ENCODE results near the gene ZBTB20. TPM values are rescaled to one million over a fixed set of nuclear protein-coding genes. Genes with fewer than 3 reads are reported as not detected.

The ZBTB20 gene
- polyA plus RNA-seq, 1 of the 3 experiments (the other 2 are of a cell fraction), result 0.43 TPM

- TF ChIP-seq, protein P1, sequence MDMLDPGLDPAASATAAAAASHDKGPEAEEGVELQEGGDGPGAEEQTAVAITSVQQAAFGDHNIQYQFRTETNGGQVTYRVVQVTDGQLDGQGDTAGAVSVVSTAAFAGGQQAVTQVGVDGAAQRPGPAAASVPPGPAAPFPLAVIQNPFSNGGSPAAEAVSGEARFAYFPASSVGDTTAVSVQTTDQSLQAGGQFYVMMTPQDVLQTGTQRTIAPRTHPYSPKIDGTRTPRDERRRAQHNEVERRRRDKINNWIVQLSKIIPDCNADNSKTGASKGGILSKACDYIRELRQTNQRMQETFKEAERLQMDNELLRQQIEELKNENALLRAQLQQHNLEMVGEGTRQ (IDR thresholded peaks at IDR 0.05; ENCODE audit: borderline replicate concordance, low read depth, low read length), result no peak
- TF ChIP-seq FOXJ3 (CRISPR knock-in tag; IDR thresholded peaks at IDR 0.05), result no peak
- no peak for TF ChIP-seq EP300 (IDR thresholded peaks at IDR 0.05; ENCODE audit: borderline replicate concordance in 1 of 2, low read depth in 1 of 2, low read length in 1 of 2)
- TF ChIP-seq TEAD4 (IDR thresholded peaks at IDR 0.05; ENCODE audit: borderline replicate concordance, insufficient read depth), result no peak
- no peak for TF ChIP-seq TCF12 (IDR thresholded peaks at IDR 0.05)
These were observed 757.9 kb downstream of the ZBTB20 start (continued) for GRCh38 chr3:114389156-114389555.

DNA sequence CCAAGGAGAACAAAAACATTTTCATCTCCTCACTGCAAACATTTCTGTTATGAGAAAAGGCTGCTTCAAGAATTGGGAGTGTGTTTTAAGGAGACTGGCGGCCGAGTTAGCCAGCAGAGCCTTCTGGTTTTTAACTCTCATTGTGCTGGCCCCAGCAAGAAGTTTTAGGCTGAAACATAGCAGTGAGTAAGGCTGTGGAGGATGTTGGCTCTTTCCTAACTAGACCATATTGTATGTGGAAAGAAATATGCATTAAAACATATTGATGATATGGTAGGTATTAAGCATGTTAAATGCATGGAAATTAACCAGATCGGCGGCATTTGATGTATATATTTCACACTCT is 762.6 kb downstream of the ZBTB20 start:
- Histone ChIP-seq H3F3A (replicated peaks; ENCODE audit: insufficient read depth) (peaks cover 5% of the 10 kb centered on the region), H3K79me2 (ENCODE audit: insufficient read depth) (no peaks in the 10 kb centered on the region), H3K9ac (no peak overlapping the region), H3K4me2 (no peak overlapping the region), H3K4me3 (ENCODE audit: low read depth in 2 of 2, low read length in 1 of 2) (no peak overlapping the region), H3K4me1 (ENCODE audit: control insufficient read depth in 1 of 2, insufficient read depth in 2 of 2, low read depth in 1 of 2, low read length in 1 of 2) (peaks cover 7 to 11% of the 10 kb centered on the region in 2 experiments; a peak in 2 of 4 replicates), H3K9me3 (no peaks in the 10 kb centered on the region), H3K27ac (ENCODE audit: low read depth in 2 of 2, low read length in 1 of 2) (peak overlapping the region in 1 of 2 experiments; percentile 37; a peak in 1 of 4 replicates), H3K27me3 (ENCODE audit: insufficient read depth) (no peaks in the 10 kb centered on the region), H3K9me2 (no peaks in the 10 kb centered on the region), H2AFZ (ENCODE audit: low read depth) (no peak overlapping the region), H3K36me3 (replicated peaks in 1 of 2; ENCODE audit: control insufficient read depth in 1 of 2, insufficient read depth in 2 of 2, low read length in 1 of 2) (peaks cover 8% of the 10 kb centered on the region in 2 experiments), H4K20me1 (ENCODE audit: insufficient read depth) (no peaks in the 10 kb centered on the region)
- DNase-seq, result no peak
- WGBS (ENCODE audit: low lambda C conversion rate), result 84% methylated on average over 4 of the region's 4 CpGs
- ChIA-PET CTCF (interaction anchor here (0.6 to 8.1 kb wide), 46 partner anchors 8 to 1433 kb away, joined by 3 to 248 read pairs (median 4); no protein-coding TSS in a partner anchor), POLR2A (no interaction called here)
- no peak for TF ChIP-seq NRF1 (IDR thresholded peaks at IDR 0.05; ENCODE audit: low read depth, low read length)
- no peak for TF ChIP-seq RAD21 (IDR thresholded peaks at IDR 0.05; ENCODE audit: low read length)
- TF ChIP-seq, protein P2, sequence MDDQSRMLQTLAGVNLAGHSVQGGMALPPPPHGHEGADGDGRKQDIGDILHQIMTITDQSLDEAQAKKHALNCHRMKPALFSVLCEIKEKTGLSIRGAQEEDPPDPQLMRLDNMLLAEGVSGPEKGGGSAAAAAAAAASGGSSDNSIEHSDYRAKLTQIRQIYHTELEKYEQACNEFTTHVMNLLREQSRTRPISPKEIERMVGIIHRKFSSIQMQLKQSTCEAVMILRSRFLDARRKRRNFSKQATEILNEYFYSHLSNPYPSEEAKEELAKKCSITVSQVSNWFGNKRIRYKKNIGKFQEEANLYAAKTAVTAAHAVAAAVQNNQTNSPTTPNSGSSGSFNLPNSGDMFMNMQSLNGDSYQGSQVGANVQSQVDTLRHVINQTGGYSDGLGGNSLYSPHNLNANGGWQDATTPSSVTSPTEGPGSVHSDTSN (IDR thresholded peaks at IDR 0.05), result no peak
- TF ChIP-seq TCF12 (IDR thresholded peaks at IDR 0.05), result no peak
- no peak for TF ChIP-seq MEF2A (IDR thresholded peaks at IDR 0.05; ENCODE audit: borderline replicate concordance, low read depth)
- TF ChIP-seq, protein P3, sequence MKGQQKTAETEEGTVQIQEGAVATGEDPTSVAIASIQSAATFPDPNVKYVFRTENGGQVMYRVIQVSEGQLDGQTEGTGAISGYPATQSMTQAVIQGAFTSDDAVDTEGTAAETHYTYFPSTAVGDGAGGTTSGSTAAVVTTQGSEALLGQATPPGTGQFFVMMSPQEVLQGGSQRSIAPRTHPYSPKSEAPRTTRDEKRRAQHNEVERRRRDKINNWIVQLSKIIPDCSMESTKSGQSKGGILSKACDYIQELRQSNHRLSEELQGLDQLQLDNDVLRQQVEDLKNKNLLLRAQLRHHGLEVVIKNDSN (IDR thresholded peaks at IDR 0.05; ENCODE audit: borderline replicate concordance, low read depth), result no peak
- TF ChIP-seq, protein P4, sequence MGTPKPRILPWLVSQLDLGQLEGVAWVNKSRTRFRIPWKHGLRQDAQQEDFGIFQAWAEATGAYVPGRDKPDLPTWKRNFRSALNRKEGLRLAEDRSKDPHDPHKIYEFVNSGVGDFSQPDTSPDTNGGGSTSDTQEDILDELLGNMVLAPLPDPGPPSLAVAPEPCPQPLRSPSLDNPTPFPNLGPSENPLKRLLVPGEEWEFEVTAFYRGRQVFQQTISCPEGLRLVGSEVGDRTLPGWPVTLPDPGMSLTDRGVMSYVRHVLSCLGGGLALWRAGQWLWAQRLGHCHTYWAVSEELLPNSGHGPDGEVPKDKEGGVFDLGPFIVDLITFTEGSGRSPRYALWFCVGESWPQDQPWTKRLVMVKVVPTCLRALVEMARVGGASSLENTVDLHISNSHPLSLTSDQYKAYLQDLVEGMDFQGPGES (IDR thresholded peaks at IDR 0.05; ENCODE audit: low read depth, low read length), result no peak
- no peak for TF ChIP-seq GATA2 (CRISPR knock-in tag; IDR thresholded peaks at IDR 0.05)
- TF ChIP-seq RXRA (IDR thresholded peaks at IDR 0.05; ENCODE audit: borderline replicate concordance, low read depth), result no peak
- no peak for TF ChIP-seq GABPA (IDR thresholded peaks at IDR 0.05; ENCODE audit: low read depth)
- no peak for TF ChIP-seq NFIC (IDR thresholded peaks at IDR 0.05; ENCODE audit: borderline replicate concordance)
- no peak for TF ChIP-seq ELF1 (IDR thresholded peaks at IDR 0.05)
- TF ChIP-seq SIN3A (IDR thresholded peaks at IDR 0.05; ENCODE audit: borderline replicate concordance, low read depth, low read length), result no peak
- no peak for TF ChIP-seq POLR2AphosphoS5 (IDR thresholded peaks at IDR 0.05; ENCODE audit: low read depth, low read length)
- TF ChIP-seq, protein P5, sequence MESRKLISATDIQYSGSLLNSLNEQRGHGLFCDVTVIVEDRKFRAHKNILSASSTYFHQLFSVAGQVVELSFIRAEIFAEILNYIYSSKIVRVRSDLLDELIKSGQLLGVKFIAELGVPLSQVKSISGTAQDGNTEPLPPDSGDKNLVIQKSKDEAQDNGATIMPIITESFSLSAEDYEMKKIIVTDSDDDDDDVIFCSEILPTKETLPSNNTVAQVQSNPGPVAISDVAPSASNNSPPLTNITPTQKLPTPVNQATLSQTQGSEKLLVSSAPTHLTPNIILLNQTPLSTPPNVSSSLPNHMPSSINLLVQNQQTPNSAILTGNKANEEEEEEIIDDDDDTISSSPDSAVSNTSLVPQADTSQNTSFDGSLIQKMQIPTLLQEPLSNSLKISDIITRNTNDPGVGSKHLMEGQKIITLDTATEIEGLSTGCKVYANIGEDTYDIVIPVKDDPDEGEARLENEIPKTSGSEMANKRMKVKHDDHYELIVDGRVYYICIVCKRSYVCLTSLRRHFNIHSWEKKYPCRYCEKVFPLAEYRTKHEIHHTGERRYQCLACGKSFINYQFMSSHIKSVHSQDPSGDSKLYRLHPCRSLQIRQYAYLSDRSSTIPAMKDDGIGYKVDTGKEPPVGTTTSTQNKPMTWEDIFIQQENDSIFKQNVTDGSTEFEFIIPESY (IDR thresholded peaks at IDR 0.05; ENCODE audit: borderline replicate concordance, low read depth), result no peak
- TF ChIP-seq CHD2 (IDR thresholded peaks at IDR 0.05; ENCODE audit: low read length, partially characterized antibody), result no peak
- TF ChIP-seq, protein P6, sequence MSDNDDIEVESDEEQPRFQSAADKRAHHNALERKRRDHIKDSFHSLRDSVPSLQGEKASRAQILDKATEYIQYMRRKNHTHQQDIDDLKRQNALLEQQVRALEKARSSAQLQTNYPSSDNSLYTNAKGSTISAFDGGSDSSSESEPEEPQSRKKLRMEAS (IDR thresholded peaks at IDR 0.05; ENCODE audit: low read depth), result no peak
- no peak for TF ChIP-seq FOSL2 (IDR thresholded peaks at IDR 0.05; ENCODE audit: borderline replicate concordance, low read depth)
- TF ChIP-seq REST (IDR thresholded peaks at IDR 0.05; ENCODE audit: low read depth, low read length), result no peak

Measured in SK-N-SH (cell line).